NCI-H69 (cell line): Measurements from ENCODE around the gene SLC29A2.

Source experiments
- DNase-seq: peaks from one replicate; lab custom pipeline; 2025; lab: John Stamatoyannopoulos, UW

The SLC29A2 gene

GRCh38 chr11:66347425-66348276 is 23.9 kb downstream of the SLC29A2 start, which contains the start of gene B4GAT1:
TSS of gene B4GAT1 (minus strand) at chr11:66347629. CDS start at chr11:66347545, 84 bp downstream.
- peak; percentile 94 for DNase-seq

GRCh38 chr11:66346476-66347424 is 24.8 kb downstream of the SLC29A2 start:
- DNase-seq: peak; percentile 68

- DNase-seq: no peak
Observed at GRCh38 chr11:66345316-66345649, 26.3 kb downstream of the SLC29A2 start.

- peak; percentile 98 for DNase-seq
Observed at GRCh38 chr11:66344550-66345315, 26.8 kb downstream of the SLC29A2 start, which contains the start of gene BRMS1. TSS of gene BRMS1 (minus strand) at chr11:66345104. CDS start at chr11:66342234, 2,870 bp downstream.

GRCh38 chr11:66343176-66343575 is 28.4 kb downstream of the SLC29A2 start:
- no peak for DNase-seq

GRCh38 chr11:66341502-66342126 is 29.9 kb downstream of the SLC29A2 start:
- DNase-seq: no peak

- DNase-seq: no peak
Observed at GRCh38 chr11:66340596-66341501, 30.7 kb downstream of the SLC29A2 start.

- DNase-seq: no peak
Observed at GRCh38 chr11:66339686-66340483, 31.7 kb downstream of the SLC29A2 start.

- DNase-seq: no peak
Observed at GRCh38 chr11:66339162-66339675, 32.3 kb downstream of the SLC29A2 start.

- no peak for DNase-seq
Observed at GRCh38 chr11:66338276-66339161, 33.0 kb downstream of the SLC29A2 start.

GRCh38 chr11:66337103-66337899 is 34.3 kb downstream of the SLC29A2 start:
- peak; percentile 88 for DNase-seq

GRCh38 chr11:66336234-66337102 is 35.1 kb downstream of the SLC29A2 start, which contains the start of gene RIN1:
TSS of gene RIN1 (minus strand) at chr11:66336434. CDS start at chr11:66336402, 32 bp downstream.
- DNase-seq: peak; percentile 94

GRCh38 chr11:66335531-66336233 is 35.9 kb downstream of the SLC29A2 start:
- DNase-seq: peak; percentile 67

- DNase-seq: peak; percentile 31
Observed at GRCh38 chr11:66334605-66335442, 36.7 kb downstream of the SLC29A2 start.
